ENCODE measurements around the gene CCNO.

The CCNO gene

DNA sequence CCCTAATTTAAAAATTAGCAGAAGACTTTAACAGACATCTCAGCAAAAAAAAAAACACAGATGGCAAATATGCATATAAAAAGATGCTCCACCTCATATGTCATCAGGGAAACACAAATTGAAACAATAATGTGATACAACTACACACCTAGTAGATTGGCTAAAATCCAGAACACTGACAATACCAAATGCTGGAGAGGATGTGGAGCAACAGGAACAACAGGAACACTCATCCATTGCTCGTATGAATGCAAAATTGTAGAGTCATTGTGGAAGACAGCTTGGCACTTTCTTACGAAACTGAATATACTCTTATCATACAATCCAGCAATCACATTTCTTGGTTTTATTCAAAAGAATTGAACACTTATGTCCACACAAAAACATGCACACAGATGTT, 28.4 kb downstream of the CCNO start:
- DNase-seq (ENCODE audit: low read depth) = no peak
- no peak overlapping the region for H3K4me3 ChIP-seq (ENCODE audit: low read depth, low read length)
- TF ChIP-seq, protein P1, sequence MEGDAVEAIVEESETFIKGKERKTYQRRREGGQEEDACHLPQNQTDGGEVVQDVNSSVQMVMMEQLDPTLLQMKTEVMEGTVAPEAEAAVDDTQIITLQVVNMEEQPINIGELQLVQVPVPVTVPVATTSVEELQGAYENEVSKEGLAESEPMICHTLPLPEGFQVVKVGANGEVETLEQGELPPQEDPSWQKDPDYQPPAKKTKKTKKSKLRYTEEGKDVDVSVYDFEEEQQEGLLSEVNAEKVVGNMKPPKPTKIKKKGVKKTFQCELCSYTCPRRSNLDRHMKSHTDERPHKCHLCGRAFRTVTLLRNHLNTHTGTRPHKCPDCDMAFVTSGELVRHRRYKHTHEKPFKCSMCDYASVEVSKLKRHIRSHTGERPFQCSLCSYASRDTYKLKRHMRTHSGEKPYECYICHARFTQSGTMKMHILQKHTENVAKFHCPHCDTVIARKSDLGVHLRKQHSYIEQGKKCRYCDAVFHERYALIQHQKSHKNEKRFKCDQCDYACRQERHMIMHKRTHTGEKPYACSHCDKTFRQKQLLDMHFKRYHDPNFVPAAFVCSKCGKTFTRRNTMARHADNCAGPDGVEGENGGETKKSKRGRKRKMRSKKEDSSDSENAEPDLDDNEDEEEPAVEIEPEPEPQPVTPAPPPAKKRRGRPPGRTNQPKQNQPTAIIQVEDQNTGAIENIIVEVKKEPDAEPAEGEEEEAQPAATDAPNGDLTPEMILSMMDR (conservative IDR thresholded peaks at IDR 0.05; ENCODE audit: low read depth, low read length) = no peak

DNA sequence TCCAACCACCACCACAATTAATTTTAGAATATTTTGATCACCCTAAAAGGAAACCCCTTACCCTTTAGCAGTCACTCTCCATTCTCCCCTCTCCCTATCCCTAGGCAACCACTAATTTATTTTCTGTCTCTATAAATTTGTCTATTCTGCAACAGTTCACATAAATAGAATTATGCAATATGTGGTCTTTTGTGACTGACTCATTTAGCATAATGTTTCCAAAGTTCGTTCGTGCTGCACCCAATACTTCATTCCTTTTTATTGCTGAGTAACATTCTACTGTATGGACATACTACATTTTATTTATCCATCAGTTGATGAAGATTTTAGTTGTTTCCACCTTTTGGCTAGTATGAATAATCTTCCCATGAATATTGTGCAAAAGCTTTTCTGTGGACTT, 42.2 kb downstream of the CCNO start:
- no peak for DNase-seq (ENCODE audit: low read depth)
- H3K4me3 ChIP-seq (ENCODE audit: low read depth, low read length) = no peak overlapping the region
- TF ChIP-seq, protein P1 (conservative IDR thresholded peaks at IDR 0.05; ENCODE audit: low read depth, low read length) = no peak

DNA sequence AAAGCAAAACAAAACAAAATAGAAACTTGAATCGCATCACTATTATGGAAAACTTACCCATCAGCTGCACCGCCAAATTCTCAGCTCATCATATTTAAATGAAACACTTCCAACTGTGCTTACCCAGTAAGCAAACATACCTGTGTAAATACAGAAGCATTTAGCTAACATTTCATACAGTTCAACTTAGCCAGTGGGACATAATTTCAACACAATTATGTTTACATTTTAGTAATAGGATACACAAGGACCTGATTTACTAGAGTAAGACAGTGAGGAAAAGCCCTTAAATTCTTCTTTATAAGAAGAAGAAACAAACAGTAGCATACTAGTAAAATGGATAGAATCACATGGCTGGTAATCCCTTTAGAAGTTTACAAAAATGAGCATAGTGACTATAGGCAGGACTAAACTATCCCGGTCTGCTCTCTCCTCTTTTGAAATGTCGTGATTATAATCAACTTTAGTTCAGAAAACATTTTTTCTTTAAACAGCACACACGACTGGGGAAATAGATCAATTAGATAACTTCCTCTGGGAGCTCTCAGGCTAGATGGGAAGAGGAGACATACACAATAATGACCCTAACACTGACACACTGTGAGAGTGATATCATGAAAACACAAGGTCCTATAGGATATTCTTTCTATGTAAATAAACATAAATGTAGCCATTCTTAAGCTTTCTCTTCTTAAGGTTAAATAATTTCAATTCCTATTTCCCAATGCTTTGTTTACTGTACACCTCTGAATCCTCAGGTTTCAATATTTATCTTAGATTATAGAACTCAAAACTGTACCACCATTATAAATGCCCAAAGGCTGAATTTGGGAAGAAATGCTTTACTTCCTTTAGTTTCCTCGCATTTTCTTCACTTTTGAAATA, 44.5 kb downstream of the CCNO start:
- no peak overlapping the region for H3K4me3 ChIP-seq (ENCODE audit: low read depth, low read length)
- DNase-seq (ENCODE audit: low read depth) = no peak
- TF ChIP-seq, protein P1 (conservative IDR thresholded peaks at IDR 0.05; ENCODE audit: low read depth, low read length) = no peak

DNA sequence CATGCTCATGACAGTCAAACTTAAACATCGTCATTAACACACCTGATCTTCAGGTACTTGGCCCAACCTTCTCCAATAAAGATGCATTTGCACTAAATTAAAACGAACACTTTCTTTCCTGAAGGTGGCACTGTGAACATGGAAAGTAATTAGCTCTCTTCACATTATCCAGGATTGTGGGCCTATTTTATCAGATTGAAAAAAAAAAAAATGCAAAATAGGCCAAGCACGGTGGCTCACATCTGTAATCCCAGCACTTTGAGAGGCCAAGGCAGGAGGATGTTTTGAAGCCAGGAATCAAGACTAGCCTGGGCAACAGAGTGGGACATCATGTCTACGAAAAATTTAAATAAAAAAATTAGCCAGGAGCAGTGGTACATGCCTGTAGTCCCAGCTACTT, 46.0 kb downstream of the CCNO start:
- no peak overlapping the region for H3K4me3 ChIP-seq (ENCODE audit: low read depth, low read length)
- peak; percentile 28 for DNase-seq (ENCODE audit: low read depth)
- TF ChIP-seq, protein P1 (conservative IDR thresholded peaks at IDR 0.05; ENCODE audit: low read depth, low read length) = peak; percentile 36

All from choroid plexus epithelial cell (primary cell).